IPS-20b (cell line): ENCODE data around the gene SMCHD1.
"Not testable (repeated sequence)": the region's sequence is repeated elsewhere in the genome, so short reads cannot be mapped to it uniquely, and the experiment has no call there.

ENCODE experiments used
- H3K27ac ChIP-seq: one replicate; pipeline ENCODE4 v1.5.1; 2013; ENCODE audit warnings: low read length
- H3K27me3 ChIP-seq: 2 replicates; pipeline ENCODE4 v1.6.1; 2013; ENCODE audit warnings: mild to moderate bottlenecking, low read length, inconsistent platforms; ENCODE audit not compliant: insufficient read depth
- H3K36me3 ChIP-seq: 2 replicates; pipeline ENCODE4 v1.6.1; 2013; ENCODE audit warnings: low read depth, mild to moderate bottlenecking, inconsistent platforms, low read length, moderate library complexity; ENCODE audit not compliant: insufficient read depth
- H3K4me1 ChIP-seq: 2 replicates; pipeline ENCODE4 v1.6.1; 2013; ENCODE audit warnings: mild to moderate bottlenecking, control low read depth, inconsistent platforms, low read length, moderate library complexity; ENCODE audit not compliant: insufficient read depth
- H3K4me3 ChIP-seq: 2 replicates; pipeline ENCODE4 v1.5.1; 2013; ENCODE audit warnings: mild to moderate bottlenecking, low read length, inconsistent platforms
- H3K9ac ChIP-seq: 2 replicates; pipeline ENCODE4 v1.6.1; 2013; ENCODE audit warnings: low read depth, mild to moderate bottlenecking, inconsistent platforms, low read length, moderate library complexity
- H3K9me3 ChIP-seq: 2 replicates; pipeline ENCODE4 v1.6.1; 2013; ENCODE audit warnings: mild to moderate bottlenecking, low read depth, low read length, inconsistent platforms; ENCODE audit not compliant: insufficient read depth

Gene SMCHD1

GRCh38 chr18:2847317-2848246 lies 192.1 kb downstream of the SMCHD1 start:
- H3K4me1 ChIP-seq: peaks cover 3% of the 10 kb centered on the region; the same call in 1 of the 2 replicates
- peak overlapping the region; percentile 78 for H3K4me3 ChIP-seq
- H3K27ac ChIP-seq: no peak overlapping the region
- peaks cover 59% of the 10 kb centered on the region for H3K27me3 ChIP-seq
- H3K36me3 ChIP-seq: no peaks in the 10 kb centered on the region
- H3K9ac ChIP-seq: peak overlapping the region; percentile 48; the same call in 1 of the 2 replicates
- H3K9me3 ChIP-seq: no peaks in the 10 kb centered on the region

GRCh38 chr18:2848247-2849246 lies 193.0 kb downstream of the SMCHD1 start:
- no peak overlapping the region for H3K27ac ChIP-seq
- H3K4me1 ChIP-seq: peaks cover 3% of the 10 kb centered on the region; the same call in 1 of the 2 replicates
- no peaks in the 10 kb centered on the region for H3K36me3 ChIP-seq
- H3K27me3 ChIP-seq: peaks cover 59% of the 10 kb centered on the region
- no peak overlapping the region for H3K9ac ChIP-seq
- H3K9me3 ChIP-seq: no peaks in the 10 kb centered on the region
- peak overlapping the region; percentile 78; the same call in 1 of the 2 replicates for H3K4me3 ChIP-seq

- Histone ChIP-seq H3K27ac (no peak overlapping the region), H3K27me3 (peaks cover 39% of the 10 kb centered on the region), H3K36me3 (no peaks in the 10 kb centered on the region), H3K9me3 (no peaks in the 10 kb centered on the region), H3K9ac (no peak overlapping the region), H3K4me3 (no peak overlapping the region), H3K4me1 (peaks cover 3% of the 10 kb centered on the region; the same call in 1 of the 2 replicates)
Measured at GRCh38 chr18:2850816-2851215, 195.3 kb downstream of the SMCHD1 start.

- H3K36me3 ChIP-seq: no peaks in the 10 kb centered on the region
- H3K4me1 ChIP-seq: no peaks in the 10 kb centered on the region; the same call in 1 of the 2 replicates
- H3K9ac ChIP-seq: no peak overlapping the region
- no peaks in the 10 kb centered on the region for H3K9me3 ChIP-seq
- H3K27me3 ChIP-seq: peaks cover 29% of the 10 kb centered on the region
- H3K27ac ChIP-seq: no peak overlapping the region
- no peak overlapping the region for H3K4me3 ChIP-seq
Measured at GRCh38 chr18:2851771-2852170, 196.2 kb downstream of the SMCHD1 start.

GRCh38 chr18:2852460-2852859 lies 196.9 kb downstream of the SMCHD1 start:
- H3K9ac ChIP-seq, H3K27ac ChIP-seq, H3K4me3 ChIP-seq, H3K4me1 ChIP-seq, H3K9me3 ChIP-seq, H3K36me3 ChIP-seq: not testable (repeated sequence)
- peaks cover 23% of the 10 kb centered on the region for H3K27me3 ChIP-seq

- no peak overlapping the region for H3K27ac ChIP-seq
- no peaks in the 10 kb centered on the region; the same call in 1 of the 2 replicates for H3K4me1 ChIP-seq
- no peaks in the 10 kb centered on the region for H3K36me3 ChIP-seq
- no peaks in the 10 kb centered on the region for H3K9me3 ChIP-seq
- H3K9ac ChIP-seq: no peak overlapping the region
- peaks cover 14% of the 10 kb centered on the region for H3K27me3 ChIP-seq
- H3K4me3 ChIP-seq: no peak overlapping the region
Measured at GRCh38 chr18:2853173-2853925, 197.8 kb downstream of the SMCHD1 start.

GRCh38 chr18:2853926-2854664 lies 198.6 kb downstream of the SMCHD1 start:
- Histone ChIP-seq H3K27ac (no peak overlapping the region), H3K9me3 (no peaks in the 10 kb centered on the region), H3K36me3 (no peaks in the 10 kb centered on the region), H3K4me1 (no peaks in the 10 kb centered on the region; the same call in 1 of the 2 replicates), H3K27me3 (peaks cover 7% of the 10 kb centered on the region), H3K9ac (no peak overlapping the region), H3K4me3 (no peak overlapping the region)
